Ishikawa (cell line): ENCODE results near the gene FAIM2.

Source experiments
- CEBPB ChIP-seq: IDR thresholded peaks from 2 replicates; pipeline ENCODE4 v1.6.1; 2012
- CREB1 ChIP-seq: IDR thresholded peaks from 2 replicates; pipeline ENCODE4 v1.6.1; 2012; ENCODE audit warnings: low read depth
- EGR1 ChIP-seq: IDR thresholded peaks from 2 replicates; pipeline ENCODE4 v1.6.1; 2012
- EP300 ChIP-seq: IDR thresholded peaks from 2 replicates; pipeline ENCODE4 v1.6.1; 2012; ENCODE audit warnings: borderline replicate concordance
- FOXM1 ChIP-seq: IDR thresholded peaks from 2 replicates; pipeline ENCODE4 v1.6.1; 2012; ENCODE audit warnings: low read depth, borderline replicate concordance
- MAX ChIP-seq: IDR thresholded peaks from 2 replicates; pipeline ENCODE4 v1.6.1; 2012
- NFIC ChIP-seq: IDR thresholded peaks from 2 replicates; pipeline ENCODE4 v1.6.1; 2012
- RAD21 ChIP-seq: IDR thresholded peaks from 2 replicates; pipeline ENCODE4 v1.6.1; 2012; ENCODE audit warnings: low read depth
- REST ChIP-seq: IDR thresholded peaks from 2 replicates; pipeline ENCODE4 v1.6.1; 2012; ENCODE audit warnings: low read depth, mild to moderate bottlenecking
- TAF1 ChIP-seq: IDR thresholded peaks from 2 replicates; pipeline ENCODE4 v1.6.1; 2012; ENCODE audit warnings: low read depth, mild to moderate bottlenecking
- TCF12 ChIP-seq: IDR thresholded peaks from 2 replicates; pipeline ENCODE4 v1.6.1; 2012; ENCODE audit warnings: low read depth
- YY1 ChIP-seq: IDR thresholded peaks from 2 replicates; pipeline ENCODE4 v1.6.1; 2012; ENCODE audit warnings: low read depth
- ZBTB7A ChIP-seq: IDR thresholded peaks from 2 replicates; pipeline ENCODE4 v1.6.1; 2012; ENCODE audit warnings: low read depth
- TF ChIP-seq, protein P1 (sequence below): IDR thresholded peaks from 2 replicates; pipeline ENCODE4 v1.6.1; 2012

GRCh38 chr12:49932533-49933130 is 28.9 kb upstream of the FAIM2 start:
- TF ChIP-seq CREB1 (no peak), EP300 (no peak), YY1 (0 out of 2 replicates have a peak, but pooled peaks have one; percentile 16), TCF12 (0 out of 2 replicates have a peak, but pooled peaks have one; percentile 16), FOXM1 (no peak), MAX (peak; percentile 85), EGR1 (no peak), CEBPB (no peak), TAF1 (no peak), RAD21 (no peak), NFIC (peak; percentile 8; the same call in 1 of the 2 replicates), REST (no peak), ZBTB7A (no peak)
- TF ChIP-seq, protein P1, sequence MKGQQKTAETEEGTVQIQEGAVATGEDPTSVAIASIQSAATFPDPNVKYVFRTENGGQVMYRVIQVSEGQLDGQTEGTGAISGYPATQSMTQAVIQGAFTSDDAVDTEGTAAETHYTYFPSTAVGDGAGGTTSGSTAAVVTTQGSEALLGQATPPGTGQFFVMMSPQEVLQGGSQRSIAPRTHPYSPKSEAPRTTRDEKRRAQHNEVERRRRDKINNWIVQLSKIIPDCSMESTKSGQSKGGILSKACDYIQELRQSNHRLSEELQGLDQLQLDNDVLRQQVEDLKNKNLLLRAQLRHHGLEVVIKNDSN: peak; percentile 54
